ENCODE results near the gene SEC11C.

- no peak for TF ChIP-seq CTCF (IDR thresholded peaks at IDR 0.05)
- TF ChIP-seq POLR2A (IDR thresholded peaks at IDR 0.05): no peak
These were observed 10.6 kb downstream of the SEC11C start for GRCh38 chr18:59150236-59150635.
